Panc1 (cell line): Measurements from ENCODE around the gene SLC27A4. TPM values are rescaled to one million over a fixed set of nuclear protein-coding genes. Genes with fewer than 3 reads are reported as not detected.
A peak's percentile ranks its signal among the peaks of the same experiment; 100 is the strongest.

ENCODE experiments used
- ATAC-seq: fragments of 200-7000 bp; cut with Tn5 transposase; 2 replicates; pipeline ENCODE4 v1.9.1; 2020; ENCODE audit warnings: mild to moderate bottlenecking, moderate library complexity
- BruUV-seq: library from RNA; stranded (reverse); fragments of 400-500 nt; replicated peaks from 2 replicates; lab custom pipeline; 2021; lab: Mats Ljungman, UMichigan
- CTCF ChIA-PET: fragments of 300-600 bp; sonication (Branson Sonifier 250); formaldehyde crosslinking; loops from one replicate; lab custom pipeline; 2022; ENCODE audit warnings: antibody characterized with exemption; lab: Charles Lee
- POLR2A ChIA-PET: fragments of 300-600 bp; sonication (Branson Sonifier 250); formaldehyde crosslinking; loops from one replicate; lab custom pipeline; 2022; ENCODE audit warnings: antibody characterized with exemption; lab: Charles Lee
- DNase-seq: peaks from one replicate; pipeline ENCODE4 v3.0.0-alpha.2; 2010; ENCODE audit warnings: low read depth, low spot score
- H3K27ac ChIP-seq: 2 replicates; pipeline ENCODE4 v1.5.1; 2011; ENCODE audit warnings: mild to moderate bottlenecking, low read length, inconsistent platforms
- H3K27me3 ChIP-seq: fragments of 200-500 bp; sonication (Bioruptor generic); 2 replicates; pipeline ENCODE4 v1.6.0; 2014; ENCODE audit warnings: low read length, inconsistent platforms; ENCODE audit not compliant: control insufficient read depth, insufficient read depth
- H3K36me3 ChIP-seq: fragments of 200-500 bp; sonication (Bioruptor generic); 2 replicates; pipeline ENCODE4 v1.5.1; 2014; ENCODE audit warnings: inconsistent platforms, mild to moderate bottlenecking, low read length, moderate library complexity; ENCODE audit not compliant: control insufficient read depth, insufficient read depth
- H3K4me1 ChIP-seq: 2 replicates; pipeline ENCODE4 v1.5.1; 2011; ENCODE audit warnings: inconsistent platforms, mild to moderate bottlenecking, low read length, moderate library complexity; ENCODE audit not compliant: control insufficient read depth, insufficient read depth
- H3K4me3 ChIP-seq, 2 experiments: 2 replicates each; pipeline ENCODE4 v1.5.1; 2011 to 2012; ENCODE audit warnings: low read depth in 2 of 2, low read length in 2 of 2, mild to moderate bottlenecking in 2 of 2, inconsistent platforms in 1 of 2, moderate library complexity in 1 of 2
- H3K9me3 ChIP-seq: fragments of 200-500 bp; sonication (Bioruptor generic); 2 replicates; pipeline ENCODE4 v1.5.1; 2014; ENCODE audit warnings: low read depth, mild to moderate bottlenecking, inconsistent platforms, low read length, moderate library complexity; ENCODE audit not compliant: control insufficient read depth, insufficient read depth
- CTCF ChIP-seq: fragments of 450-650 bp; IDR thresholded peaks from 2 replicates; pipeline ENCODE4 v1.5.1; 2017; ENCODE audit warnings: mild to moderate bottlenecking
- POLR2AphosphoS5 ChIP-seq: IDR thresholded peaks from 2 replicates; pipeline ENCODE4 v1.6.1; 2012; ENCODE audit warnings: mild to moderate bottlenecking, low read depth, low read length, moderate library complexity
- REST ChIP-seq, 2 experiments: IDR thresholded peaks; 2 replicates each; pipeline ENCODE4 v1.6.1; 2011 to 2012; ENCODE audit warnings: low read depth in 2 of 2, control low read depth in 1 of 2, low read length in 1 of 2, mild to moderate bottlenecking in 1 of 2, moderate library complexity in 1 of 2; ENCODE audit not compliant: insufficient read depth in 1 of 2
- SIN3A ChIP-seq: IDR thresholded peaks from 2 replicates; pipeline ENCODE4 v1.6.1; 2012; ENCODE audit warnings: low read depth, mild to moderate bottlenecking, low read length, moderate library complexity, borderline replicate concordance; ENCODE audit not compliant: insufficient read depth
- TCF7L2 ChIP-seq: IDR thresholded peaks from 2 replicates; pipeline ENCODE4 v1.6.1; 2011; ENCODE audit warnings: mild to moderate bottlenecking, low read depth, low read length, inconsistent platforms
- in situ Hi-C: cut with HindIII; loops from 2 replicates; pipeline ENCODE4 v1.10.0; 2016; ENCODE audit warnings: low sequenced_read_pairs, low pct_unique_long_range_greater_than_20kb
- intact Hi-C: fragments of 100-400 bp; cut with micrococcal nuclease; formaldehyde crosslinking; loops from one replicate; pipeline ENCODE4 v1.10.0; 2022; ENCODE audit not compliant: unreplicated experiment
- total RNA-seq: library from RNA; stranded (reverse); gene quantifications from one replicate; pipeline ENCODE4 v1.2.1, GENCODE V29; 2021; ENCODE audit not compliant: unreplicated experiment

The SLC27A4 gene
- total RNA-seq, 1 experiment from 2014 or later = 20.3 TPM

GRCh38 chr9:128405077-128405779, 64.9 kb downstream of the SLC27A4 start:
- BruUV-seq = no TSS peak
- in situ Hi-C loops (no loop called here), intact Hi-C loops (no loop called here)
- ATAC-seq = 0 out of 2 replicates have a peak, but pooled peaks have one; percentile 43
- H3K4me3 ChIP-seq = no peak overlapping the region
- no peak for DNase-seq
- CTCF ChIA-PET = no interaction called here
- no peaks in the 10 kb centered on the region for H3K9me3 ChIP-seq
- H3K36me3 ChIP-seq = no peaks in the 10 kb centered on the region
- H3K27me3 ChIP-seq = no peaks in the 10 kb centered on the region
- POLR2A ChIA-PET = interaction anchor here (0.6 kb wide), 2 partner anchors 7 to 1266 kb away, joined by 3 to 4 read pairs; no protein-coding TSS in a partner anchor
- no peak overlapping the region for H3K27ac ChIP-seq
- H3K4me1 ChIP-seq = peaks cover 9% of the 10 kb centered on the region; the same call in 1 of the 2 replicates
- TF ChIP-seq CTCF = no peak

- no peak overlapping the region for H3K27ac ChIP-seq
- H3K9me3 ChIP-seq = no peaks in the 10 kb centered on the region
- H3K4me3 ChIP-seq = no peak overlapping the region
- ChIA-PET POLR2A (interaction anchor here (0.6 kb wide), 1 partner anchor 193 kb away, joined by 6 read pairs; no protein-coding TSS in a partner anchor), CTCF (no interaction called here)
- in situ Hi-C loops = no loop called here
- no peak for ATAC-seq
- TF ChIP-seq SIN3A (no peak), REST (IDR thresholded peaks at IDR 0.05; ENCODE audit: insufficient read depth in 1 of 2, low read depth in 2 of 2, low read length in 1 of 2) (no peak), POLR2AphosphoS5 (no peak), TCF7L2 (no peak), CTCF (no peak)
- DNase-seq = no peak
- peaks cover 9% of the 10 kb centered on the region; the same call in 1 of the 2 replicates for H3K4me1 ChIP-seq
- intact Hi-C loops = no loop called here
- H3K27me3 ChIP-seq = no peaks in the 10 kb centered on the region
- no peaks in the 10 kb centered on the region for H3K36me3 ChIP-seq
- BruUV-seq = no TSS peak
Observed at GRCh38 chr9:128405780-128406171, 65.4 kb downstream of the SLC27A4 start.
